ENCODE results near the gene MYLK2. TPM values are rescaled to one million over a fixed set of nuclear protein-coding genes. Genes with fewer than 3 reads are reported as not detected.

Gene MYLK2
- total RNA-seq, 4 donors from 2014 or later = 0.21 to 0.69 TPM; not detected in 2

DNA sequence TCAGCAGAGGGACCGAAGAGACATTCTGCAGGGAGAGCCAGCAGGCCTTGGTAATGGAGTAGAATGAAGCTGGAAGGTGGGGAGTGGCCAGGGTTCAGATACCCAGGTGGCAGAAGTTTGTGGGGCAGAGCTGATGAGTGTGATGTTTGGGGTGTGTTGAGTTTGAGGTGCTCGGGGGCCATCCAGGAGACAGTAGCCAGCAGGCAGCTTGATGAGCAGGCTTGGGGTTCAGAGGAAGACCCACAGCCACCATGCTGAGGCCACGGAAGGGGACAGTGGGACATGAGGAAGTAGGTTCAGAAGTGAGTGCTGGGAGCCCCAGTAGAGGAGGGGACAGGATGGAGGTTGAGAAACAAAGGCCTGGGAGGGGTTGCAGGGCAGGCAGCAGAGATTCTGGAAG is 37.4 kb downstream of the MYLK2 start:
- no peak overlapping the region for H3K27ac ChIP-seq
- TF ChIP-seq POLR2A (IDR thresholded peaks at IDR 0.05) = no peak
- TF ChIP-seq, protein P1, sequence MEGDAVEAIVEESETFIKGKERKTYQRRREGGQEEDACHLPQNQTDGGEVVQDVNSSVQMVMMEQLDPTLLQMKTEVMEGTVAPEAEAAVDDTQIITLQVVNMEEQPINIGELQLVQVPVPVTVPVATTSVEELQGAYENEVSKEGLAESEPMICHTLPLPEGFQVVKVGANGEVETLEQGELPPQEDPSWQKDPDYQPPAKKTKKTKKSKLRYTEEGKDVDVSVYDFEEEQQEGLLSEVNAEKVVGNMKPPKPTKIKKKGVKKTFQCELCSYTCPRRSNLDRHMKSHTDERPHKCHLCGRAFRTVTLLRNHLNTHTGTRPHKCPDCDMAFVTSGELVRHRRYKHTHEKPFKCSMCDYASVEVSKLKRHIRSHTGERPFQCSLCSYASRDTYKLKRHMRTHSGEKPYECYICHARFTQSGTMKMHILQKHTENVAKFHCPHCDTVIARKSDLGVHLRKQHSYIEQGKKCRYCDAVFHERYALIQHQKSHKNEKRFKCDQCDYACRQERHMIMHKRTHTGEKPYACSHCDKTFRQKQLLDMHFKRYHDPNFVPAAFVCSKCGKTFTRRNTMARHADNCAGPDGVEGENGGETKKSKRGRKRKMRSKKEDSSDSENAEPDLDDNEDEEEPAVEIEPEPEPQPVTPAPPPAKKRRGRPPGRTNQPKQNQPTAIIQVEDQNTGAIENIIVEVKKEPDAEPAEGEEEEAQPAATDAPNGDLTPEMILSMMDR (IDR thresholded peaks at IDR 0.05) = no peak
- intact Hi-C loops (cut with DNase I; ENCODE audit: low total_unique reads) = no loop called here
- H3K36me3 ChIP-seq = no peaks in the 10 kb centered on the region
- peaks cover 0 to 14% of the 10 kb centered on the region in 2 donors for H3K4me1 ChIP-seq
- DNase-seq = no peak
- no peaks in the 10 kb centered on the region for H3K27me3 ChIP-seq
- H3K9me3 ChIP-seq = no peaks in the 10 kb centered on the region
- H3K4me3 ChIP-seq = no peak overlapping the region

DNA sequence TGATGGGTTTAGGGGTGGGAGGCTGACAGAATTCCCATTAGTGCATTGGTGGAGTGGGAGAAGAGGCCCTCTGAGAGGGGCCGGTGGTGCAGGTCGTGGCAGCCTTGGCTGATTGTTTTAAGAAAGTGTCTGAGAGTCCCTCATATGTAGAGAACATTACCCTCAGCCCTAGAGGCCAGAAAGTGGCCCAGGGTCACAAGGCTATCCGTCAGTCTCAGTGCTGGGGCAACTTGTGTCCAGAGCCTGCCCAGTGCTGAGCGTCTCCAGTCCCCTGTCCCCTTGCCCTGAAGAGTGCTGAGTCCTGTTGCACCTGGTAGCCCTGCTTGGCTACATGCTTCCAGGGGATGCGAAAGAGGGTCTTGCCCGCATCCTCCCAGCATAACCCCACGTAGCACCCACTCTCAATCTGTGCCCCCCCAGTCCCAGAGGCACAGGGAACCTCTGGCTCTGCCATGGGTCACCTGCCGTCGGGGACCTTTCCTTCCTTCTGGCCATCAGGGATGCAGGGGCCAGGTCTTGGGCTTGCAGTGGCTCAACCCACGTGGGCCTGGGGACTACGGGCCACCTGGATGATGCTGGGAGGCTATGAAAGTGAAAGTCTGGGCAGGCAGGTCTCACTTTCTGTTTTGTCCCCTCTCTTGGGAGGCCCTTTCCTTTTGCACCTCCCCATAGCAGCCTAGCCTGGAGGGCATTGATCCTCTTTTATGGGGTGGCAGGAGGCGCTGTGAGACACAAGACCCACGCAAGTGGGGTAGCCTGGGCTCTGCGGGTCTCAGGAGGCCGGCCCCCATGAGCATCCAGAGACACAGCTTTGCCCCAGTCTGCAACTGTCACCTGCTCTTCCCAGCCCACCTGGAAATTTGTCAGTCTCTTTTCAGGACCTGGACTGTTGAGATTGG is 39.0 kb downstream of the MYLK2 start:
- no peak for TF ChIP-seq POLR2A (IDR thresholded peaks at IDR 0.05)
- TF ChIP-seq, protein P1 (IDR thresholded peaks at IDR 0.05) = no peak
- Histone ChIP-seq H3K36me3 (no peaks in the 10 kb centered on the region), H3K4me1 (peaks cover 0 to 14% of the 10 kb centered on the region in 2 donors), H3K27ac (no peak overlapping the region), H3K4me3 (no peak overlapping the region), H3K9me3 (no peaks in the 10 kb centered on the region), H3K27me3 (no peaks in the 10 kb centered on the region)
- DNase-seq = no peak
- intact Hi-C loops (cut with DNase I; ENCODE audit: low total_unique reads) = no loop called here

DNA sequence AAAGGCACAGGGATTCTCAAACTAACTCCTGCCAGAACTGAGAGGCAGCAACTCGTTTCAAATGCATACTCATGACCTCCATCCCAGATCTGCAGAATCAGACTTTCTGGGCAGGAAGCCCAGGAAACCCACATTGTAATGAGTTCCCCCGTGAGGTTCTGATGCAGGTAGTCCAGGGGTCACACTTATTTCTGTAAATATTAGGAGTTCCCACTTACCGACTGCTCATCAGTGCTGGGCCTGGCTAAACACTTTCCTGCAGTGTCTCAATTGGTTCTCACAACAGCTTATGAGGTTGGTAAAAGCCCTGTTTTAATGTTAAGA is 39.6 kb downstream of the MYLK2 start:
- Histone ChIP-seq H3K9me3 (no peaks in the 10 kb centered on the region), H3K27ac (no peak overlapping the region), H3K27me3 (no peaks in the 10 kb centered on the region), H3K4me1 (peaks cover 0 to 14% of the 10 kb centered on the region in 2 donors), H3K4me3 (no peak overlapping the region), H3K36me3 (no peaks in the 10 kb centered on the region)
- intact Hi-C loops (cut with DNase I; ENCODE audit: low total_unique reads) = no loop called here
- no peak for TF ChIP-seq POLR2A (IDR thresholded peaks at IDR 0.05)
- TF ChIP-seq, protein P1 (IDR thresholded peaks at IDR 0.05) = no peak
- no peak for DNase-seq

DNA sequence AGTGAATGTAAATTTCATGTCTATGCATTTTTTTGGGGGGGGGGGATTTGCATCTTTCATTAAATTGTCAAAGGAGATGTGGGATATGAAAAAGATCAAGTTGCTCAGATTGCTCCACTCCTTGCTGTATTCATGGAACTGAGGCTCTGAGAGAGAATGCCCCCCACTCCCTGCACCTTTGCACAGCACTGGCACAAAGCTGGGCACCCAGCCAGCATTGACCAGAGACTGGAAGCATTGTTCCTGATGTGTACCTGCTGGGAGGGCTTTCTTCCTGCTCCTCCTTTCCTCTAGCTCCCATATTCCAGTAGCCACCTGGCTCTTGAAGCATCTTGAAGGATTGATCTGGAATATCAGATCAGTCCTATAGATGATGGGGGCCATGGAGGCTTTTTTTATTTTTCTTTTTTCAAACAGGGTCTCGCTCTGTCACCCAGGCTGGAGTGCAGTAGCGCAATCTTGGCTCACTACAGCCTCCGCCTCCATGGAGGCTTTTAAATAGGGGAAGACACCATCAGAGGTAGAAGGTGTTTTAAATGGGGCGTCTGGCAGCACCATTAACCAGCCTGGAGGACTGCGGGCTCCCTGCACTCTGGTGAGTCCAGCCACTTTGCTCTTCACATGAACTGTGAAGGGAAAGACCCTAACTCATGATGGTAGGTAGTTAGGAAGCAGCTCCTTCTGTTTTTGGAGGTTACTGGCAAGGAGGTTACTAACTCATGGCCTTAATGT is 40.3 kb downstream of the MYLK2 start:
- Histone ChIP-seq H3K4me3 (no peak overlapping the region), H3K9me3 (no peaks in the 10 kb centered on the region), H3K4me1 (peaks cover 0 to 14% of the 10 kb centered on the region in 2 donors), H3K27me3 (no peaks in the 10 kb centered on the region), H3K36me3 (no peaks in the 10 kb centered on the region), H3K27ac (no peak overlapping the region)
- intact Hi-C loops (cut with DNase I; ENCODE audit: low total_unique reads) = no loop called here
- TF ChIP-seq, protein P1 (IDR thresholded peaks at IDR 0.05) = no peak
- no peak for TF ChIP-seq POLR2A (IDR thresholded peaks at IDR 0.05)
- no peak for DNase-seq

DNA sequence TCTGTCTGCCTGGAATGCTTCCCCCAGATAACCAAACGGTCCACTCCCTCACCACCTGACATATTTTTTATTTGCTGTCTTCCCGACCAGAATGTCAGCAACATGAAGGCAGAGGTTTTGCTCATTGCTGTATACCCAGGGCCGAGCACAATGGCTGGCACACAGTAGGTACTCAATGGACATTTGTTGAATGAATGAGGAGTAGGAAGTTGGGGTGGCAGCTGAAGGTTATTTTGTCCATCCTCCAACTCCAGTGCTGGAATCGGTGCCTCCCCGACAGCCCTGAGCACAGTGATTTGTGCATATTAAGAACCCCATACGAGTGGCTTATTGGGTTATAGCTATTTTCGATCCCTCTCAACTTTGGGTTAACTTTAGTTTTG is 40.8 kb downstream of the MYLK2 start:
- Histone ChIP-seq H3K27me3 (no peaks in the 10 kb centered on the region), H3K36me3 (no peaks in the 10 kb centered on the region), H3K4me3 (no peak overlapping the region), H3K9me3 (no peaks in the 10 kb centered on the region), H3K27ac (no peak overlapping the region), H3K4me1 (peaks cover 0 to 14% of the 10 kb centered on the region in 2 donors)
- TF ChIP-seq, protein P1 (IDR thresholded peaks at IDR 0.05) = no peak
- TF ChIP-seq POLR2A (IDR thresholded peaks at IDR 0.05) = no peak
- DNase-seq = no peak
- intact Hi-C loops (cut with DNase I; ENCODE audit: low total_unique reads) = no loop called here

Data from uterus (tissue), 4 donors.